ENCODE measurements around the gene GPR107. TPM values are rescaled to one million over a fixed set of nuclear protein-coding genes. Genes with fewer than 3 reads are reported as not detected.
A peak's percentile ranks its signal among the peaks of the same experiment; 100 is the strongest.

The GPR107 gene
- total RNA-seq, 2 donors from 2014 or later: 42.2 to 51.2 TPM

DNA sequence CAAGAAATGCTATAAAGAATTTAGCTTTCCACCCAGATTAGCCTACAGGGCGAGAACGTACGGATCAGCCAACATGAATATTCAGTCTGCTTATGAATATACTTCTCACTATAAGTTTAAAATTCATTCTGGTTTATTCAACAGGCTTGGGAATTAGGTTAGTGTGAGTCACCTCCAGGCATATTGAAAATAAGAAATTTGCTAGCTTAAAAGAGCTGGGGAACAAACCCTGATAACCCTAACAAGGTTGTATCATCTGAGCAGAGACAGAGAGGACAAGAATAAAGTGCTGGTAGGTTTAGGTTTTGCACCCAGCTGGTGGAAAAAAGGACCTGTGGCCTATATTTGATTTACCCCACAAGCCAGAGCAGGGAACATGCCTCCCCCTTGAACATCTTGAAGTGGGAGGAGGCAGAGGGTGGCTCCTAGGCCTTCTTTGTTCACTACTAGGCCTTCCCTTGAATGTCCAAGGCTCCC, 23.0 kb upstream of the GPR107 start:
- no peak for DNase-seq
- Histone ChIP-seq H3K9ac (ENCODE audit: low read depth in 2 of 2, low read length in 2 of 2) (peak overlapping the region in 1 of 2 donors; percentile 34), H3K27ac (no peak overlapping the region), H3K9me3 (no peaks in the 10 kb centered on the region), H3K4me1 (peaks cover 15% of the 10 kb centered on the region), H3K4me3 (no peak overlapping the region), H3K36me3 (no peaks in the 10 kb centered on the region), H3K27me3 (no peaks in the 10 kb centered on the region)
- TF ChIP-seq, protein P1, sequence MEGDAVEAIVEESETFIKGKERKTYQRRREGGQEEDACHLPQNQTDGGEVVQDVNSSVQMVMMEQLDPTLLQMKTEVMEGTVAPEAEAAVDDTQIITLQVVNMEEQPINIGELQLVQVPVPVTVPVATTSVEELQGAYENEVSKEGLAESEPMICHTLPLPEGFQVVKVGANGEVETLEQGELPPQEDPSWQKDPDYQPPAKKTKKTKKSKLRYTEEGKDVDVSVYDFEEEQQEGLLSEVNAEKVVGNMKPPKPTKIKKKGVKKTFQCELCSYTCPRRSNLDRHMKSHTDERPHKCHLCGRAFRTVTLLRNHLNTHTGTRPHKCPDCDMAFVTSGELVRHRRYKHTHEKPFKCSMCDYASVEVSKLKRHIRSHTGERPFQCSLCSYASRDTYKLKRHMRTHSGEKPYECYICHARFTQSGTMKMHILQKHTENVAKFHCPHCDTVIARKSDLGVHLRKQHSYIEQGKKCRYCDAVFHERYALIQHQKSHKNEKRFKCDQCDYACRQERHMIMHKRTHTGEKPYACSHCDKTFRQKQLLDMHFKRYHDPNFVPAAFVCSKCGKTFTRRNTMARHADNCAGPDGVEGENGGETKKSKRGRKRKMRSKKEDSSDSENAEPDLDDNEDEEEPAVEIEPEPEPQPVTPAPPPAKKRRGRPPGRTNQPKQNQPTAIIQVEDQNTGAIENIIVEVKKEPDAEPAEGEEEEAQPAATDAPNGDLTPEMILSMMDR (IDR thresholded peaks at IDR 0.05): no peak
- intact Hi-C loops (cut with DNase I): no loop called here

DNA sequence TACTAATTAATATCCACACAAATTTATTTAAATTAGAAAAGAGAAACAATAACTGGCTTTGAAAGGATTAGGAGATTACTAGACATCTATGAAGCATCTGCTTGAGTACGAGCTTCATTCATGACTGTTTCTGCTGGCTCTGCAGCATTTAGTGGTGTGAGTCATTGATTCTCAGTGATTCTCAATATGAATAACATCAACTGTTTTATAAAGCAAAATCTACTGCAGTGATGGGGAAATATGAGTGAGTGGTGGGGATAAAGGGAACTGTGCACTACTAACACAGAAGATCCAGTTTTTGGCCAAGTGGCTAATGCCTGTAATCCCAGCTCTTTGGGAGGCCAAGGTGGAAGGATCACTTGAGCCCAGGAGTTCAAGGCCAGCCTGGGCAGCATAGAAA, 19.1 kb upstream of the GPR107 start:
- no peak overlapping the region for H3K9ac ChIP-seq (ENCODE audit: low read depth in 2 of 2, low read length in 2 of 2)
- H3K27me3 ChIP-seq: no peaks in the 10 kb centered on the region
- TF ChIP-seq, protein P1 (IDR thresholded peaks at IDR 0.05): no peak
- H3K36me3 ChIP-seq: no peaks in the 10 kb centered on the region
- intact Hi-C loops (cut with DNase I): no loop called here
- no peak overlapping the region for H3K27ac ChIP-seq
- no peak for DNase-seq
- H3K9me3 ChIP-seq: no peaks in the 10 kb centered on the region
- H3K4me1 ChIP-seq: peaks cover 6% of the 10 kb centered on the region
- no peak overlapping the region for H3K4me3 ChIP-seq

DNA sequence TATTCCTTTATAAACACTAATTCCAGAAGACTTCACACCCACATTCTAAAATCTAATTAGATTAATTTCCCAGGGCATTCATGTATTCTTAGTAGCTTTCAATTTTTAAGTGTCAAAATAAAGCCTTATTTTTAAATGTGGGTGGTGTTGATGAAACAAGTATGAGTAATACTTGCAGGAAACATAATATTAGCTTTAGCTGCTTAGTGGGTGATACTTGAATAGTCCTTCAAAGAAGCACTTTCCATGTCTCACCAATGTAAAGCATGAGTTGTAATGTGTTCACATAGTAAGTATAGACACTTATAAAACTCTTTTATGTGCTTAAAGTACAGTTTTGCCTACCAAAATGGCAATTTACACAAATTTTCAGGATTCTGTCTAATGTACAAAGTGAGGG, 17.6 kb upstream of the GPR107 start:
- Histone ChIP-seq H3K27me3 (no peaks in the 10 kb centered on the region), H3K27ac (peak overlapping the region; percentile 38), H3K9ac (ENCODE audit: low read depth in 2 of 2, low read length in 2 of 2) (no peak overlapping the region), H3K4me1 (peaks cover 6% of the 10 kb centered on the region), H3K4me3 (no peak overlapping the region), H3K36me3 (no peaks in the 10 kb centered on the region), H3K9me3 (no peaks in the 10 kb centered on the region)
- DNase-seq: no peak
- intact Hi-C loops (cut with DNase I): no loop called here
- TF ChIP-seq, protein P1 (IDR thresholded peaks at IDR 0.05): no peak

DNA sequence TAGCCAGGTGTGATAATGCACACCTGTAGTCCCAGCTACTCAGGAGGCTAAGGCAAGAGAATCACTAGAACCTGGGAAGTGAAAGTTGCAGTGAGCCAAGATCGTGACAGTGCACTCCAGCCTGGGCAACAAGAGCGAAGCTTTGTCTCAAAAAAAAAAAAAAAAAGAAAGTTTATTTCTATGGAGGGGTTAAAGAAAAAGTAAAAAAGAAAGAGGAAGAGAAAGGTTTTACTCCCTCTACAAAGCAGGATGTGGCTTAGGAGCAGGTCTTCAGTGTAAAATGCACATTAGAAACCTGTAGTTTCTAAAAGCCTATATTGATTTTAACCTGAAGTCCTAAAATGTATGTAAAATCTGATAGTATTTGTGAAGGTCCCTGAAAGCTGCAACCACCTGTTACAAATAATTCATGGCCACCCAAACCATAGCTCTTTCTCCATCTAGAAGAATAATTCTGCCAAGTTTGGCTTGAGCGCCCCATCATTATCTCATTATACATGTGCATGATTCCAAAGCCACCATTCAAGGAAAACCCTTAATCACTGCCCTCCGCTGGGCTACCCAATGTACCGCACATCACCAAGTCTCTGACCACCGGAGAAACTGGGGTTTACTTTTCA, 14.1 kb upstream of the GPR107 start:
- TF ChIP-seq, protein P1 (IDR thresholded peaks at IDR 0.05): no peak
- Histone ChIP-seq H3K4me1 (peaks cover 6% of the 10 kb centered on the region), H3K9me3 (no peaks in the 10 kb centered on the region), H3K9ac (ENCODE audit: low read depth in 2 of 2, low read length in 2 of 2) (peak overlapping the region in 1 of 2 donors; percentile 34), H3K27me3 (no peaks in the 10 kb centered on the region), H3K27ac (peak overlapping the region; percentile 6), H3K4me3 (no peak overlapping the region), H3K36me3 (no peaks in the 10 kb centered on the region)
- DNase-seq: no peak
- intact Hi-C loops (cut with DNase I): loop anchor here (5.0 kb wide), 1 partner anchor 152 kb away; no protein-coding TSS in a partner anchor

DNA sequence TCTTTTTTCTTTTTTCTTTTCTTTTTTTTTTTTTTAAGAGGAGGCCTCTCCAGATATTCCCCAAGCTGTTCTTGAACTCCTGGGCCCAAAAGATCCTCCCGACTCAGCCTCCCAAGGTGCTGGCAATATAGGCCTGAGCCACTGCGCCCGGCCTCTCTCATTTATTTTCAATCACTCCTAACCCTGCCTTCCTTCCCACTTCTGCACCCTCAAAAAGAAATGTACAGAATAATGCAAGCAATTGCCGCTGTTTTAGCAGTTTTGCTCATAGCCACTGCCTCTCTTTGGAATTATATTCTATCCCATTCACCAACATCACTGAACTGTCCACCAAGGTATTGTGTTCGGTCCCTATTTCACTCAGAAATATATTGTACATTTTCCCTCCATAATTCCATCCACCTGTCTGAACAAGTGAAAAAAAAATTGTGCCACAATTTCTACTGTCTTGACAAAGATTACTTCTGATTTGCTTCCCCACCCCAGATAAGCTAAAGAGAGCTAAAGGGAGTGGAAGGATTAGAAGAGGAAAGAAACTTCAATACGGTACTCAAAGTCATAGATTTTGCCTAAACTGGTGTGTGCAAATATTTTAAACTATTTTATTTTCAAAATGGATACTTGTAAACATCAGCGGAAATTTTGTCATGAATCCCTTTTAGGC, 12.6 kb upstream of the GPR107 start:
- peak overlapping the region in 1 of 2 donors; percentile 84 for H3K9ac ChIP-seq (ENCODE audit: low read depth in 2 of 2, low read length in 2 of 2)

More for the DNA sequence above, 12.6 kb upstream of the GPR107 start:
- intact Hi-C loops (cut with DNase I): loop anchor here (5.0 kb wide), 1 partner anchor 154 kb away; no protein-coding TSS in a partner anchor
- Histone ChIP-seq H3K27ac (peak overlapping the region; percentile 84), H3K4me3 (peak overlapping the region; percentile 5), H3K9me3 (no peaks in the 10 kb centered on the region), H3K36me3 (no peaks in the 10 kb centered on the region), H3K4me1 (peaks cover 6% of the 10 kb centered on the region), H3K27me3 (no peaks in the 10 kb centered on the region)
- TF ChIP-seq, protein P1 (IDR thresholded peaks at IDR 0.05): no peak
- DNase-seq: no peak
